Parietal lobe (tissue), 1 donor: ENCODE data around the gene FSTL1. TPM values are rescaled to one million over a fixed set of nuclear protein-coding genes. Genes with fewer than 3 reads are reported as not detected.

Experiments
- total RNA-seq: library from RNA; depleted of rRNA; stranded (reverse); fragments of >200 nt; gene quantifications from one replicate; pipeline ENCODE4 v1.2.3, GENCODE V29; 2014

Gene FSTL1, protein sequence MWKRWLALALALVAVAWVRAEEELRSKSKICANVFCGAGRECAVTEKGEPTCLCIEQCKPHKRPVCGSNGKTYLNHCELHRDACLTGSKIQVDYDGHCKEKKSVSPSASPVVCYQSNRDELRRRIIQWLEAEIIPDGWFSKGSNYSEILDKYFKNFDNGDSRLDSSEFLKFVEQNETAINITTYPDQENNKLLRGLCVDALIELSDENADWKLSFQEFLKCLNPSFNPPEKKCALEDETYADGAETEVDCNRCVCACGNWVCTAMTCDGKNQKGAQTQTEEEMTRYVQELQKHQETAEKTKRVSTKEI
- total RNA-seq = 63.5 TPM

DNA sequence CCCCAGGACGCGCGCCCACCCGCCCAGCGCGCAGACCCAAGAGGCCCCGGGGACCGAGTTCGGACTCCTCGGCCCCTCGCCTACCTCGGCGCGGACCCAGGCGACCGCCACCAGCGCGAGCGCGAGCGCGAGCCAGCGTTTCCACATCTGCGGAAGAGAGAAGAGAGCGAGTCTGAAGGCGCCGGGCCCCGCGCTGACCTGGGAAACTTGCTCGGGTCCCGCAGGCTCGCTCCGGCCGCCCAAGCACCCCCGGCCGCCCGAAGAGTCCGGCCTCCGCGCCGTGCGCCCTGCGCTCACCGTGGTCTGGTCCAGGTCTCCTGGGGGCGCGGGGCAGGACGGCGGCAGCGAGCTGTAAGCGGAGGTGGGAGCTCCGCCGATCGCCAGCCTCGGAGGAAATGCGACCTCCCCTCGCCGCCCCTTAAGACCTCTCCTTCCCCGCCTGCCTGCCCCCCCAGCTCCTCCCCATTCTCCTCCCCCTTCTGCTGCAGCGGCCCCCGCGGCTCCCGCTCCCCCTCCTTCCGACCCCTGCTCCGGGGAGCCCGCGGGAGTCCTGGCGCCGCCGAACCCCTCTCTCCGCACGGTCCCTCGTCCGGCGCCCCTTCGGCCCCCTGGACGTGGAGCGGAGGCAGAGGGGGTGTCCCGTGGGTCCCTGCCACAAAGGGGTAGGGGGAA is at the start of gene FSTL1:
TSS of gene FSTL1 (minus strand) at position 393 of the 672 bp plus-strand sequence. CDS start at position 147, 246 bp downstream.

DNA sequence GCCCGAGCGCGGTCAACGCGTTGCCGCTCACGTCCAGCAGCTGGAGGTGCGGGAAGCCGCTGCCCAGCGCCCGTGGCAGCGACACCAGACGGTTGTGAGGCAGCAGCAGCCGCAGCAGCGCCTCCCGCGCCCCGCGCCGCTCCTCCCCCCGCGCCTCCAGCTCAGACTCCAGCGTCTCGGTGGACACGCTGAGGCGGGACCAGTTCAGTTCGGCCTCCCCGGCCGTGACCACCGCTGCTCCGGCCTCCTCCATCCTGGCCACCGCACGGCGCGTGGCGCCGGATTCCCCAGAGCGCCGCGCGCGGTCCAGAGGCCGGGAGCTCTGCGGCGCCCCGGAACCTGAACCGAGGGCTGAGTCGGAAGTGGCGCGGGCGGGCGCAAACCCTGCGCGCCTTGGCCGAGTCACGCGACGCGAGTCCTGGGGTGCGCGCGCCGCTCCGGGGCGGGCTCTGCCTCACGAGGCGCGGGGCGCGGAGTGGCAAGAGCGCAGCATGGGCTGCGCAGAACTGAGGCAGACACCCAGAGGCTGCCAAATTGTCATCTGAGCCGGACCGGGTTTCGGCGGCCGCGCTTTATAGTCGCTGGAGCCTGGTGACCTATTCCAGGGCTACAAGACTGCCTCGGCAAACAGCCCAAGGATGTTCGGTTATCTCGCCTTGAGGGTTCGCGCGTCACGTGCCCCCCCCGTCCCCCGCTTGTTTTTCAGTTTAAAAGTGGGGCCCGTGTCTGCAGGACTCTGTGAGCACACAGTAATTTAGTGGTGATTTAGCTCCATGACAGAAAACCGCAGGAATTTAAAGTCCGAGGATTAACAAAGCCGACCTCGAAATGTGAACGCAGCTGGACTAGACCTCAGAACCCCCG is 101.6 kb downstream of the FSTL1 start, which contains the start of gene LRRC58:
TSS of gene LRRC58 (minus strand) at position 364 of the 864 bp plus-strand sequence. CDS start at position 253, 111 bp downstream.

Other genes starting within 250 kb of the FSTL1 start
- gene GPR156, start 165.8 kb downstream of the FSTL1 start, total RNA-seq = 9.1 TPM
- gene LRRC58, start 101.6 kb downstream of the FSTL1 start, total RNA-seq = 31.0 TPM
- 46.6 TPM for gene NDUFB4, start 145.3 kb upstream of the FSTL1 start, total RNA-seq
- gene HGD, start 231.2 kb upstream of the FSTL1 start, total RNA-seq = 0.63 TPM